ENCODE results near the gene C6orf118. TPM values are rescaled to one million over a fixed set of nuclear protein-coding genes. Genes with fewer than 3 reads are reported as not detected.

The C6orf118 gene
- 0.14 to 0.20 TPM (median 0.18 TPM) in 4 of 5 replicates, not detected in the other for total RNA-seq (2022; extraction: Qiagen RNA extraction)

DNA sequence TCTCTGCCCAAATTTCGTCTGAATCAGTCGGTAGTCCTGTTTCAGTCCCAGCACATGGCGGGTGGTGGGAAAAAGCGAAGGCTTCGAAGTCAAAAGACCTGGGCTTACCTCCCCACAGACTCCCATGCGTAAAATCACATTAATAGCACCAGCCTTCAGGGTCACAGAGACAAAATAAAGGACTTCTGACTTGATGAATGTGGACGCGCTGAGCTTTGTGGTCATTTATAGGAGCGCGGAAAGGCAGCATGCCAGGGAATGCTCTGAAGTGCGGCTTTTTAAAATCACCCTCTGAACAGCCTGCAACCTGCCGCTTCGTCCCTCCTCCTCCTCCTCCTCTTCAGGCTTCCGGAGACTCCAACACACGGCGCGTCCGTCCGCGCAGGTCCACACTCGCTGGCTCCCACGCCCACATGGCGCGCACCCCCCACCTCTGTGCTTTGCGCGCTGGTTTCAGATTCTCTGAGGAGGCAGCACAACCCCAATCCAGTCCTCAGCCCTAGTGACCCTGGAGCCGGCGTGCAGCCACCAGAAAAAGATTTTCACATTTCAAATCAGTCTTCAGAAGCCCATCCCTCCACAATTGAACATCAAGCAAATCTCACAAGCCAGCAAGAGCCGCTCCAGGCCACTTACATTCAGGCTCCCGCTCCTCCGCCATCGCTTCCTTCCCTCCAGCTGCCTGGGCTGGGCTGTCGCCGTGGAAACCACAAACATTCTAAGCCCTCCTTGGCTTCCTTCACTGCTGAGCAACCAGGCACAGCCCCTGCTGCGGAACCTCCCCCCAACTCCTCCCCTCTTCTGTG, at the start of gene C6orf118:
C6orf118 (minus strand) TSS at position 680 of the 806 bp plus-strand sequence; CDS start at position 661, 19 bp downstream.

